Stimulated activated CD8-positive, alpha-beta memory T cell treated with anti-CD3 and anti-CD28 coated beads, Interleukin-7, amount 100 ng/mL, for 24 hours (primary cell): Measurements from ENCODE around the gene PCDH1.

Source experiments
- DNase-seq: peaks from one replicate; pipeline ENCODE4 v3.0.0-alpha.2; 2020; ENCODE audit warnings: low read depth

The PCDH1 gene

DNA sequence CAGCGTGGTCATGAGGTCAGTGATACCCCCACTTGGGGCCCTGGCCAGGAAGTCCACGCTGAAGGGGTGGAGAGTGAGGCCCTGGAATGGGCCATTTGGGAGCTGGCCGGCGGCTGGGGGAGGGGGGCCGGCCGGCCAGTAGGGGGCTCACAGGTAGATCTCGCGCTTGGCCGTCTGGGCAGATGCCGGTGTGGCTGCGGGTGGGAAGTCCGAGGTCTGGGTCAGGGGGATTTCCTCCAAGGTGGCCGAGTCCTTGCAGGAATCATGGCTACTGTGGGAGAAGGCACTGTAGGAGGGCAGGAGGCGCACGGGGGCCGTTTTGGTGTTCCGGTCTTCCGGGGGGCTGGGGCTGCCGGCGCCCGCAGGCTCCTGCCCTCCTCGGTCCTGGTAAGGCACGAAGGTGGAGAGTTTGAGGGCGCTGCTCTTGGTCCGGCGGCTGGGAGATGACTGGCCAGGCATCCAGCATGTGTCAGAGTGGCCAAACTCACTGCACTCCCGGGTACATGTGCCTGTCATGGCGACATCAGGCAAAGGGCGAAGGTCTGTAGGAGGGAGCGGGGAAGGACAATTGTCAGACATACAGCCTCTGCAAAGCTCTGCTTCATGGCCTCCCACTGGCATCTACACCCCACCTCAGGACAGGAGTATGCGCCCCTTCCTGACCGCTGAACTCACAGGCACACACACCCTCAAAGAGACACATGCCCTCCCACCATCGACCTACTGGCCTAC lies 24.1 kb downstream of the PCDH1 start:
- DNase-seq, result no peak

DNA sequence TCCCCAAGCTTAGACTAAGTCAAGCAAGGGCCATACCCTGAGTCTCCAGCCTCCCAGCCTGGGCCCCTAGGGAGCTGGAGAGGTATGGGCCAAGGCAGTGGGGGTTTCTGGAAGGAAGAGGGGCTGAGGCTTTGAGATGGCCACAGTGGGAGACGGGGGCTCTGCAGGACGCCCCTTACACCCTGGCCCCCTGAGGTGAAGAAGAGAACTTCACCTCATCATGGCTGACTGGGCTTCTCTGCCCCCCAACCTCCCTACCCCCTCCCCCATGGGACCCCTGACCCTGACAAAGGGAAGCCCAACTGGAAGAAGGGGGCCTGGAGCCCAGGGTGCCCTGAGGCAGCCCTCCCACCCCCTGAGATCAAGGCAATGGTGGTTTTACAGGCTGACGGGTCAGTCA lies 25.8 kb downstream of the PCDH1 start:
- no peak for DNase-seq

DNA sequence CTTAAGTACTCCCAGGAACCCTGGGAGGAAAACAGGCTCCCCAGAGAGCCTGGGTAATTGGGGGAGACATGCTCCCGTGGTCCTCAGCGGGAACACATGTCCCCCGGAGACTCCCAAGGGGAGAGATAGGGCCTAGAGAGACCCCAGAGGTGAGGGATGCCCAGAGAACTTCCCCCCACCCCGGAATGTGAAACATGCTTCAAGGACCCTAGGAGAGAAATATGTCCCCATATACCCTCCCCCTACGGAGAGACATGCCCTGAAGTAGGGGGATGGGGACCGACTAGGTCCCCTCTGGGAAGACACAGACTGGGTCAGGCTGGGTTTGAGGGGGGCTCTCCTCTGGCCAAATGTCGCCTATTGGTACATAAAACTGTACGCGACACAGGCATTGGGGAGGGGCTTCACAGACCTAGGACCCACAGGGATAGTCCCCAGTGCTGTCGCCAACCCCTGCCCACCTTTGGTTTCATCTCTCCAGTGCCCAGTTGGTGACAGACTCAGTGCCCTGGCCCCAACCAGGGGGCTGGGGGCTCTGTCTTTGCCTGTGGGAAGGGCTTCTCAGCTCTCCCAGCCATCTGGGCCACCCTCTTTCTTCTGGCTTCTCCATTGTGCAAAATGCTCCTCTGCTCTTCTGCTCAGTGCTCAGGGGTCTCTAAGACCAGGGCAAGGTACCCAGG lies 26.9 kb downstream of the PCDH1 start:
- DNase-seq, result no peak

DNA sequence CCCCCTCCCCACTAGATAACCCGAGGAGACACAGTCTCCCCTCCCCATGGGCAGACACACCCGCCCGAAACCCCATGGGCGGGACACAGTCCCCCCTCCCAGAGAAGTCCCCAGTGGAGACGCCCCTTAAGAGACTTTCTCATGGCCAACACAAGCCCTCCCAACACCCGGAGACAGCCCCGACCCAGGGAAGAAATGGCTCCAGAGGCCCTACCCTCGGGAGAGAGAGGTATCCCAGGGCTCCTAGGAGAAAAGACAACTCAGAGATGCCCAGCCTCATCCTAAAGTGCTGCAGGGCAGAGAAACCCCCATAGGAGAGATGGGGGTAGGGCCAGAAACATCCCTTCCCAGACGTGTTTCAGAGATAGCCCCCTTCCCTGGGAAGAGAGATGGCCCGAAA lies 27.4 kb downstream of the PCDH1 start:
- DNase-seq, result no peak

DNA sequence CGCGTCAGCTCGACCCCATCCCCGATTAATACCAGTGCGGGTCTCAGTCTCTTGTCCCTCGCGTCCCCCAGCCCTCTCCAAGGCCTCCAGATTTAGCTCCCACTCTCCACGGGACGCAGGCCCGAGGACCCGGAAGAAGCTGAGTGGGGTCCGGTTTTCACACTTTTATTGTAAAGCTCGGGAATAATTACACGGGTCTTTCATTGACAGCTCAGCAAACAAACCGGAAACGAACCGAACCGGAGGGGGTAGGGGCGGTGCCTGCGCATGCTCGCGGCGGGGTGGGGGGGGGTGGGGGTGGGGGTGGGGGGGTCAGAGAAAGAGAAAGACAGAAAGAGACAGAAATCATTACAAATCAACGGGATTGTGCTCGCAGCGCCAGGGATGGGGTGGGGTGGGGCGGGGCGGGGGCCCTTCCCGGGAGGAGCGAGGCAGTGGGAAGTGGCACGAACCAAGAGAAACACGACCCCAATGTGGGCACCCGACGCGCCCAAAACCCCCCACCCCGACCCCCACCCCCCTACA lies 27.9 kb downstream of the PCDH1 start:
- no peak for DNase-seq

DNA sequence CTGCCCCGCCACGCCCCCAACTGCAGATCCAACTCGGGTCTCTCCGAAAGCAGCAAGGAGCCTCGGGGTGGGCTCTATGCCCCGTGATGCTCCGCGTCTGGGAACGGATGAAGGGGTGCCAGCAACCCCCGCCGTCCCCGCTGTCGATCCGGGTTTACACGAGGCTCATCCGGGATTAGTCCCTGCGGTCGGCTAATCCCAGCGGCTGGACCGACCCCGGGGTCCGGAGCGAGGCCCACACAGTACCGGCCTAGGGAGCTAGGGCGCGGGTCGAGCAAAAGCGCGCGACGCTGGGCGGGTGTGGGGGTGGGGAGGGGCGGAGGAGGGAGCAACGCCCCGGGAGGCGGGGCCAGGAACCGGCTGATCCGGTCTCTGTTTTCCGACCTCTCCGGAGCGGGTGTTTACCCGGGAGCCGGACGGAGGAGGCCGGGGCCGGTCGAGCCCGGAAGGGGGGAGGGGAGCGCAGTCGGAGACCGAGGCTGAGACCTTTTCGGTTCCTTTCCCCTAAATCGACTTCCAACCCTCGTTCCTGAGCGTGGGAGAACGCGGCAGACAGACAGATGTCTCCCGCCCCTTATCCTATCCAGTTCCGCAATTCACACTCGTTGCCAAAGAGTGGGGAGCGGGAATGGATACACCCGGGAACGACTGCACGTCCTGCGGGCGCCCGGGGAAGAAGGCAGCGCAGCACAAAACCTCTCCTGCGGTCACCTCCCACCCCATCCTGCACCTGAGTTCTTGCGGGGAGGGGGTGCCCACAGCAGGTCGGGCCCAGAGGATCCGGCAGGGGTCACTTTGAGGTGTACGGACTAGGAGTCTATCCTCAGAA lies 28.6 kb downstream of the PCDH1 start:
- DNase-seq, result peak; percentile 47

DNA sequence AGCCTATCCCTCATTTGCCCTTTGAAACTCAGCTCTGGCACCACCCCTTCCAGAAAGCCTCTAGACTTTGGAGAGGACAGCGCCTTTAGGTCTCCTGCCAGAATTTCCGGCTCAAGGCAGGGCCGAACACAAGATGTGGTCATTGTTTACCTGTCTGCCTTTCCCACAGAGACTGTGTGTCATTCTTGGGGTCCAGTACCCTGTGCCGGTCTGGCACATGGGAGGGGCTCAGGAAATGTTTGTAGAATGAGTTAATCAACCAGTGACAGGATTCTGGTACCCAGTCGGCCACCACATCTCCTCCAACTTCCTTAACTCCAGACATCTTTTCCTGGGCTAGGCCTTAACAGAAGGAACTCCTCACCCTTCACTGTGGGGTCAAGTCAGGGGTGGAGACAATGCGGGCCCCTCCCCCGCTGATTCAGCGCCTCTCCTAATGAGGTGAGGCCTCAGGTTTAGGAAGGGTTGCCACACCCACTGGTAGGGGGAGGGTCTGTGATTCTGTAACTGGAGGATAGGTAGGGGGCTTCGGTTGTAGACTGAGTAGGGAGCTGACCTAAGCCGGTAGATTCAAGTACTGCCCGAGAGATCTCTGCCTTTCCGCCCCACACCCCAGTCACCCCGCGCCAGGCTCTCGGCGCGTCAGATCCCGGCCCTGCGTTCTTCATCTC lies 29.3 kb downstream of the PCDH1 start:
- DNase-seq, result peak; percentile 15

DNA sequence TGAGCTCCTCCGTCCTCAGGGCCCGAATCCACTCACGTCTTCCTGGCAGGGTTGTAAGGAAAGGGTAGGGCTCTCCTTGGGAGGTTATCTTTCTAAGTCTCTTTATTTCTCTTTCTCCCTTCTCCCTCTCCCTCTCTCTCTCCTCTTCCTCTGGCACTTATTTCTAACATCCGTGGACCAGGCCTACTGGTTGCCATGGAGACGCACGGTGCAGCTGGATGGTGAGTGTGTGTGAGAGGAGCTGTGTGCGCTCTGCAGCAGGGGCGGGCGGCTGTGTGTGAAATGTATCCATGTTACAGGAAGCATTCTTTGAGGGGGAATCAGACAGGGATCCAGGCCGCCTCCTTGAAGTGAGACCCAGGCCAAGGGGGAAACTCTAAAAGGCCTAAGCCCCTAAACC lies 32.2 kb downstream of the PCDH1 start:
- DNase-seq, result no peak

DNA sequence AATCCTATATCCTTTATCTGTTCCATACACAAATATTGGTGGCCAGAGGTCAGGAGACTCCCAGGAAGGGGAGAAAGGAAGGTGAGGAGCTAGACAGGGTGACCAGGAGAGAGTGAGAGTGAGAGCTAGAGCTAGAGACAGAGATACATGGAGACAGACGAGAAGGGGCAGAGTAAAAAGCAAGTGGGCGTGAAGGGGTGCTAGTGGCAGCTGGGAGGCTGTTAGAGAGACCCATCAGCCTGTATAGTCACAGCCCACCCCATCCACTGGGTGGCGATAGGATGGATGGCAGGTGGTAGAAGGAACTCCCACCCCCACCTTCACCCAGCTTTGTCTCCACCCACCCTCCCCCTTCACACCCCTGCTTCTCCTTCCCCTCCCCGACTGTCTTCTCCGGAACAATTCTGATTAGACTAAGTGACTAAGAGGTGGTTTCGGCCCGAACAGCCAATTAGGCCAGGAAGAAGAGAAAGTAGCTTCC lies 32.8 kb downstream of the PCDH1 start:
- DNase-seq, result no peak

DNA sequence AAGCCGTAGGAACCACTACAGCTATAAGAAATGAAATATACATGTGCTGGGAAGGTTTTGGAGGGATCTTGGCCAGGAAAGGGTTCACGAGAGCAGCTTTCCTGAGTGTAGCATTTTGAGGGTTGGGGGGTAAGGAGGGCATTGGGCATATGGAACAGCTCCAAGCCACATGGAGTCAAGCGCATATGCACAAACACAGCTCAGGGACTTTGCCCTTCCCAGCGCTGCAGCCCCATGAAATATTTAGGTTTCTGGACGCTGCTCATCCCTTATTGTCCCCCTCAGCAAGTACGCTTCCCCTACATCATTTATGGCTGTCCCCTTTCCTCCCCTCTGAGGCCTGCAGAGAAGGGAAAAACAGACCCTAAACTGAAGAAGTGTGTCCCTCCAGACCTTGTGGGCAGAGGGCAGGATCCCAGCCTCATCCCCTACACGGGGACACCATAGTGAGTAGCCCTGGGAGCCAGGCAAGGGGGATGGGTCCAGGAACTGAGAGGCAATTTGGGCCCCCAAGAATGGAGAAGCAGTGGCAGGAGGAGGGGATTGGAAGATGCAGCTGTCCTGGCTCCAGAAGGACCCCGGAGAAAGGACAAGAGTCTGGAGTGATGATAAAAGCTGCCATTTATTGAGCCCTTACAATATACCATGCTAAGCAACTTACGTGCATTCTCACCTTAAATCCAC lies 33.7 kb downstream of the PCDH1 start:
- DNase-seq, result no peak

DNA sequence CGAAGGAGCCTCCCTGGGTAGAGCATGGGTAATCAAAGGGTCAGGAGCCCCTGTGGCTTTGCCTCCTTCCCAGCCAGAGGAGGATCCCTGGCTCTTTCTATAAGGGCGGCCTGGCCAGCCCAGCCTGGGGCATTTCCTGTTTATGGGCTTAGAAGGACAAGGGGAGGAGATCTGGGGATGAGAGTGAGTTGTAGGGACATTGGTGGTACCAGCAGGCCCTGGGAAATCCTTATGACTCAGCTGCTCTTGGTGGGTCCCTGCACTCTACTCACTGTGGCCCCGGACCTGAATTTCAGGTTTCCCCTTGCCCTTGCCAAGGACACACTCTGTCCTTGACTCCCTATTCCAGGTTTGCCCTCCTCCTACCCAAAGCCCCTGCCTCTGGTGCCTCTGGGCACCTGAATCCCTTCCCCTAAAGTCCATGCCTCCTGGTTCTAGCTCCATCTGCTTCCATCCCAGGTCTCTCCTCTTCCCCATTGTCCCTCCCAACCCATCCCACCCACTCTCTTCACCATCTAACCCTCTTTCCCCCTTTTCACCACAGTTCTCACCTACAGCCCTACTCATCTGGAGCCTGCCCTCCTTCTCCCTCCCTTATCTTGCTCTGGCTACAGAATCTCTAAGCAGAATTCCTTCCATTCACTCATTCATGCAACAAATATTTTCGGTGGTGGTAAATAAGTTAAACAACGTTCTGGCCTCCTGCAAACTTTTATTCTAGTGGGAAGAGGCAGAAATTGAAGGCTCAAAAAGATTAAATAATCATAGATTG lies 34.9 kb downstream of the PCDH1 start:
- no peak for DNase-seq

DNA sequence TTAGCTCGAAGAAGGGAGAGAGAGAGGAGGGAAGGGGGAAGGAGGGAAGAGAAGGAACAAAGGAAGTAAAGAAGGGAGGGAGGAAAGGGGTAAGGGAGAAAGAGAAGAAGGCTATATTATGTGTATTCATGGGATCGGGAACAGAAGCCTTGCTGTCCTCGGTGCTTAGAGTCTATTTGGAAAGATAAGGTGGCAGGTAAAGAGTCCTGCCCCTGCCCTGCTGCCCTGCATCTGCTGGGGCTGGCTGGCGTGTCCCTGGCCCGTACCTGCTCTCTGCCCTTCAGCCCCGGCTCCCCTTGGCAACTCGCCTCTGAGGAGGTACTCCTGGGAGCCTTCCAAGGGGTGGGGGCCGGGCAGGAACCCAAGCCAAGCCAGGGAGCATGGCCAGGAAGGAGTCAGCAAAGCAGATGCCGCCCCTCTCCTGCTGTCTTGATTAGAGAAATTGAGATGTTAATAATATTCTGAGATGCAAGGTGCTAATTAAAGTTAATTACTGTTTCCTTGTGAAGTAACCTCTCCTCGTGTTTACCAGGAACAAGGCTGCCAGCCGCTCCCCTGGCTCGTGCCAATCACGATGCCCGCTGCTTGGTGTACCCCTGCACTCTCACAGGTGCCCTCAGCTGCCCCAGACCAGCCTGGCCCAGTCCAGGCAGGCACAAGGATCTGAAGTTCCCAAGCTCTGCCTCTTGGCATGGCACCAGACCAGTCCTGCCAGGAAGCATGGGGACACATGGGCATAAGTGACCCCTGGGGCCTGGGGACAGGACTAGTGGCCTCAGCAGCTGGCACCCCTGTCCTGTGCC lies 36.6 kb downstream of the PCDH1 start:
- DNase-seq, result no peak

DNA sequence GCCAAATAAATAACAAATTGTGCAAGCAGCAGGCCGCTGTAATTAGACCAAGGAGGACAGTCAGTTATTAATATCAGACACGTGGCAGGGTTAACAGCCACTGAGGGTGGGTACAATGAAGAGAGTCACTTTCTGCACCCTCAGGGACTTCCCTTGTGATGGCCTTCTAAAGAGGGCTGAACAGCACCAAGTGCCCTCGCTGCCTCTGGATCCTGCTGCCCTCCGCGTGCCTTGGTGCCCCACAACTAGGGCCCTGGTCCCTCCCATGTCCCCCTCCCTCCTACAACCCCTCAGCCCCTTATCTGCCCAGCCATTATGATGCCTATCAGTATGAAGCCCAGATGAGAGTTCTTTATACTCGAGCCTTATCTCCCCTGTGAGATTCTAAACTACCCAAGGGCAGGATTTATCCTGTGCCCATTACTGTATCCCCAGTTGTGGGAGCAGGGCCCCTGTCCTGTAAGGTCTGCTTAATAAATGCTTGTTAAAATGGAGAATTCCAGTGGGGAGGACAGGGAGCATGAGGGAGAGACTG lies 37.3 kb downstream of the PCDH1 start:
- DNase-seq, result no peak

DNA sequence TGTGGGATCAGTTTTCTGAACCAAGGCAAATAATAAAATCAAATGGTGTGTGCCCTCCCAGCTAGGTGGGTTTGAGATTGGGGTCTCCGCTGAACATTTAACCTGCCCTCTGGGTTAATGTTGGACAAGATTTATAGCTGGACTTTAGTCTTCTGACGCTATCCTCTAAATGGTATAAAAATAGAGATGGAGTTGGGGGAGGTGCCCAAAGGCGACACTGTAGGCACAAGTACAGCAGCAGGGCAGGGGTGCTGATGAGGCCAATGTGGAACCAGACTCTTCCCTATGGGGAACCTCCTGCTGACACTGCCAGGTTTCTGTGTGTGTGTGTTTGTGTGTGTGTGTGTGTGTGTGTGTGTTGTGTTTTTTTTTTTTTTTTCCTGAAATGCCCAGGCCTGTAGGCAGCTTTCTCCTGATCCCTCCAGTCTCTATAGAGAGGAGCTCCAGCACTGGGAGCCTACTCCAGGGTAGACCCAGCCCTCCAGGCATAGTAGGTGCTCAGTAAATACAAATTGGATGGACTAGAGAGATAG lies 37.9 kb downstream of the PCDH1 start:
- no peak for DNase-seq

DNA sequence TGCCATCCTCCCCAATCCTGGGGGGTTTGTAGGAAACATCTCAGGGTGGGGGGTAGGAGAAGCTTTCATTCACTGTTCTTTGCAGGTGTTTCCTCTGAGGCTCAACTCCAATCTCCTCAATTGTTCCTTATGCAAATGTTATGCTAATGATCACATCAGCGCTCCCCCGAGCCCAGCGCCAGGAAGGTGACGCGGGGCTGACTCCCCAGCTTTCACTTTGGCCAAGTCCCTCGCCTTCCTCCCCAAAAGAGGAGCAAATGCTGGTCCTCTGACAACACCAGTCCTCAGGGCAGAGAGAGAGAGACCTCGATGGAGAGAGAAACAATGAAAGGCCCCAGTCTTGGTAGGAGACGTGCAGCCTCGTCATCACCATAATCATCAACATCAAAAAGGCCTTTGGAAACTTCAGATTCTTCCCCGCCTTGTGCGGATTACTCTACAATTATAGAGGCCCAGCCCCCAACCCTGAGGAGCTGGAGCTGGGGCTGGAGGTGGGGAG lies 39.1 kb downstream of the PCDH1 start:
- no peak for DNase-seq

DNA sequence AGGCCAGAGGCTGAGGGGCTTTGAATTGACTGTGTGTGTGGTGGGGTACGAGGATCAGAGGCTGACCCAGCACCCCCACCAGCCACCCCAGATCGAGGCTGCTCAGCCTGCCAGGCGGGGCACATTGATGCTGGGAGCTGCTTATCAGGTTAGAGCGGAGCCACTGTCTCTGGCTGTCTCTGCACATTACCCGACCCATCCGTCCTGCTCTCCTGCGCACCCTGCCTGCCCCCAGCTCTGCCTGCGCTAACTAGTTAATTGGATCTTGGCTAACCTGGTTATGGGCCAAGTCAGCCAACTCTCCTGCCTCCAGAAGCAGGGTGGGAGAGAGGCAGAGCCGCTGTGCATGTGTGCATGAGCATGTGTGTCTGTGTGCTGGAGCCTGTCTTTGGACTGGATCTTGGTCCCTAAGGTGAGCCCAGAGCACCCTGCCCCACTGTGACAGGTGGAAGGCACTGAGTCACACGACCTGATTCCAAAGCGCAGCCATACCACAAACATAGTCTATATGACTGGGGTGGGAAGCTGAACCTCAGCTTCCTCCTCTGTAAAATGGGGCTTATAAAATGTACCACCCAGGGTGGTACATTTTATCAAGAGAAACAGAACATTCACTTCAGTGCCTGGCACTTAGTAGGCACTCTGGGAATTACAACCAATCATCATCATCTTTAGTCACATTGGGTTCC lies 39.7 kb downstream of the PCDH1 start:
- no peak for DNase-seq

DNA sequence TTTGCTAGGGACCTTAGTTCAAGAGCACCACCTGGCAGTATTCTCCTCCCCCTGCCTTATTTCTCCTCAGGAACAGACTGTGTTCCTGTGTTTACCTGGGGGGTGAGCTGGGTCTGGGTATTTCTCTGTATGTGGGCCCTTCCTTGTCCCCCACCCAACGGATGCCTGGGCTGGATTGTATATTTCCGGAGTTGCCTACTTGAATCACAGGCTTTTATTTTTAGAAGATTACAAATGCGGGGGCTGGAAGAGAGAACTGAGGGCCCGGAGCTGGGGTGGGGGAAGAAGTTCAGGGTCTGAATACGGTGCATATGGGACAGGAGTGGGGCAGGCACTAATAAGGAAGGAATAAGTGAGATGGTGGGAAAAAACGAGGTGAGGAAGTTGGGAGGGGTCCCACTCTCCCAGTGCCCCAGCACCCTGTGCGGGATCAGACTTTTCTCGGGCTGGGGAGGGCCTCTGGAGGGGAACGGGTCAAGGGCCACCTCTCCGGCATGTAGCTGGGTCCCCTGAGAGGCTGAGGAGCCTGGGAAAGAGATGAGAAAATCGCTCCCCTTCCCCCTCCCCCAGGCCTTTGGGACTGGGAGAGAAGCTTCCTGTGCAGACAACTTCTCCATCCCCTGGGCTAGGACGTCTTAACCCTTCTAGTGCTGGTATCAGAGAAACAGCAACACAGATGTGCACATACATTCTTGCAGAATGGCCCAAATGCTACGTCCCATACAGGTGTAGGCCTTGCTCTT lies 42.1 kb downstream of the PCDH1 start:
- DNase-seq, result no peak

DNA sequence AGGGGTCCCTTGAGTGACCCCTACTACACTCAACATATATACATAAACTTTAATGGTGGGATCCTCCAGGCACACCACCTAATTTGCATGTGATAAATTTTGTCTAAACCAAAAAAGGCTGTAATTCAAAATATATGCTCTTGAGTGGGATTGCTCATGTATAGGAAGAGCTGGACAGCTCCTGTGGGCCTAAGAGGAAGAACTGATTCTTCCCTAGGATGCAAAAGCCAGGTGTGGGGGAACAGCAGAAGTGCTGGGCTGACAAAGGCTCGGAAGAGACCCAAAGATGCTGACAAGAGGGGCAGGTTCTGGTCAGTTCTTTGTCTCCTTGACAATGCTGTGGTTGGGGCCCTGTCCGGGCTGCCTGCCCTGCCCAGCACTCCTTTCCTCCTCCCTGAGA lies 43.9 kb downstream of the PCDH1 start:
- DNase-seq, result no peak
